Measurements from ENCODE around the gene TRIM17. TPM values are rescaled to one million over a fixed set of nuclear protein-coding genes. Genes with fewer than 3 reads are reported as not detected.

TRIM17 gene
- total and polyA plus RNA-seq, 9 of the 15 experiments (the other 6 are each of a cell fraction or from before 2014, with no cell fraction given) = not detected

DNA sequence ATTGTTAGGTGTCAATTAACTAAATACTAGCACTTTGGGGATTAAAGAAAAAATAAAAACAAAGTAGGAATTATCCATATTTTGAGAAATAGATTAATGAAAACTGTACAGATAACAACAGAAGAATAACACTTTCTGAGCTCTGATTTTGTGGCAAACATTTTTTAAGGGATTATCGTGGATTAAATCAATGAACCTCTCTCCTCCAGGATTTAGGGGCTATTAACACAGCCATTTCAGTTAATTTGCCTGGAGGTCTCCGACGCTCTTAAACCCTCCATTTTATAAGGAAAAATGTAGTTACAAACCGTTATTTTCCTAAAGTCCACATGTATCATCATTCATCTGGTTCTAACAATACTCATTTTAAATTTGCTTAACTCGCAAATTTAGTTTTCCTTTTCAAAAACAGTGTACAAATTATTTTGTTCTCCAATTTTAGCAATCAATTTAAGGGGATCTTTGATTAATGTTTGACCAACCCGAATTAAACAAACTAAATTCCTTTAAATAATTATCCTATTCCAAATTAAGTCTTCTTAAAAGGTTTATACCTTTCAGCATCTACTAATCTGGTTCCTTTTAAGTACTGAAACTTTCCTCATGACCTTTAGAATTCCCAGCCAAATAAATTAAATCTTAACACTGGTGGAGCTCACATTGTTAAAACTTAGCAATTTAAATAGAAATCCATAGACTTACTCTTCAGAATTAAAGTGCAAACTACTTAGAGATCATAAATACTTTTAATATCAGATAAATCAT lies 39.8 kb upstream of the TRIM17 start (continued):
- TF ChIP-seq, protein P1, sequence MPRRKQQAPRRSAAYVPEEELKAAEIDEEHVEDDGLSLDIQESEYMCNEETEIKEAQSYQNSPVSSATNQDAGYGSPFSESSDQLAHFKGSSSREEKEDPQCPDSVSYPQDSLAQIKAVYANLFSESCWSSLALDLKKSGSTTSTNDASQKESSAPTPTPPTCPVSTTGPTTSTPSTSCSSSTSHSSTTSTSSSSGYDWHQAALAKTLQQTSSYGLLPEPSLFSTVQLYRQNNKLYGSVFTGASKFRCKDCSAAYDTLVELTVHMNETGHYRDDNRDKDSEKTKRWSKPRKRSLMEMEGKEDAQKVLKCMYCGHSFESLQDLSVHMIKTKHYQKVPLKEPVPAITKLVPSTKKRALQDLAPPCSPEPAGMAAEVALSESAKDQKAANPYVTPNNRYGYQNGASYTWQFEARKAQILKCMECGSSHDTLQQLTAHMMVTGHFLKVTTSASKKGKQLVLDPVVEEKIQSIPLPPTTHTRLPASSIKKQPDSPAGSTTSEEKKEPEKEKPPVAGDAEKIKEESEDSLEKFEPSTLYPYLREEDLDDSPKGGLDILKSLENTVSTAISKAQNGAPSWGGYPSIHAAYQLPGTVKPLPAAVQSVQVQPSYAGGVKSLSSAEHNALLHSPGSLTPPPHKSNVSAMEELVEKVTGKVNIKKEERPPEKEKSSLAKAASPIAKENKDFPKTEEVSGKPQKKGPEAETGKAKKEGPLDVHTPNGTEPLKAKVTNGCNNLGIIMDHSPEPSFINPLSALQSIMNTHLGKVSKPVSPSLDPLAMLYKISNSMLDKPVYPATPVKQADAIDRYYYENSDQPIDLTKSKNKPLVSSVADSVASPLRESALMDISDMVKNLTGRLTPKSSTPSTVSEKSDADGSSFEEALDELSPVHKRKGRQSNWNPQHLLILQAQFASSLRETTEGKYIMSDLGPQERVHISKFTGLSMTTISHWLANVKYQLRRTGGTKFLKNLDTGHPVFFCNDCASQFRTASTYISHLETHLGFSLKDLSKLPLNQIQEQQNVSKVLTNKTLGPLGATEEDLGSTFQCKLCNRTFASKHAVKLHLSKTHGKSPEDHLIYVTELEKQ (CRISPR knock-in tag; IDR thresholded peaks at IDR 0.05) = no peak
- TF ChIP-seq, protein P2, sequence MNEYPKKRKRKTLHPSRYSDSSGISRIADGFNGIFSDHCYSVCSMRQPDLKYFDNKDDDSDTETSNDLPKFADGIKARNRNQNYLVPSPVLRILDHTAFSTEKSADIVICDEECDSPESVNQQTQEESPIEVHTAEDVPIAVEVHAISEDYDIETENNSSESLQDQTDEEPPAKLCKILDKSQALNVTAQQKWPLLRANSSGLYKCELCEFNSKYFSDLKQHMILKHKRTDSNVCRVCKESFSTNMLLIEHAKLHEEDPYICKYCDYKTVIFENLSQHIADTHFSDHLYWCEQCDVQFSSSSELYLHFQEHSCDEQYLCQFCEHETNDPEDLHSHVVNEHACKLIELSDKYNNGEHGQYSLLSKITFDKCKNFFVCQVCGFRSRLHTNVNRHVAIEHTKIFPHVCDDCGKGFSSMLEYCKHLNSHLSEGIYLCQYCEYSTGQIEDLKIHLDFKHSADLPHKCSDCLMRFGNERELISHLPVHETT (CRISPR knock-in tag; conservative IDR thresholded peaks at IDR 0.05 in 1 of 2, IDR thresholded peaks at IDR 0.05 in 1 of 2) = no peak
- TF ChIP-seq MAFG (tag; conservative IDR thresholded peaks at IDR 0.05) (peak; percentile 41), RBM39 (optimal IDR thresholded peaks at IDR 0.05; ENCODE audit: low read depth, low read length) (no peak), SP1 (CRISPR knock-in tag; IDR thresholded peaks at IDR 0.05) (no peak), COPS2 (conservative IDR thresholded peaks at IDR 0.05) (no peak), ZNF75A (CRISPR knock-in tag; IDR thresholded peaks at IDR 0.05) (no peak), KDM2B (CRISPR knock-in tag; IDR thresholded peaks at IDR 0.05) (no peak), RBM34 (IDR thresholded peaks at IDR 0.05; ENCODE audit: borderline replicate concordance, insufficient read depth, low read length) (no peak), ZZZ3 (IDR thresholded peaks at IDR 0.05) (0 out of 2 replicates have a peak, but pooled peaks have one; percentile 40)

Data from K562 (cell line).